Measurements from ENCODE around the gene BMPR1B. TPM values are rescaled to one million over a fixed set of nuclear protein-coding genes. Genes with fewer than 3 reads are reported as not detected.

The BMPR1B gene
- total and polyA plus RNA-seq, 9 of the 15 experiments (the other 6 are each of a cell fraction or from before 2014, with no cell fraction given) = 0.01 TPM; not detected in 8

DNA sequence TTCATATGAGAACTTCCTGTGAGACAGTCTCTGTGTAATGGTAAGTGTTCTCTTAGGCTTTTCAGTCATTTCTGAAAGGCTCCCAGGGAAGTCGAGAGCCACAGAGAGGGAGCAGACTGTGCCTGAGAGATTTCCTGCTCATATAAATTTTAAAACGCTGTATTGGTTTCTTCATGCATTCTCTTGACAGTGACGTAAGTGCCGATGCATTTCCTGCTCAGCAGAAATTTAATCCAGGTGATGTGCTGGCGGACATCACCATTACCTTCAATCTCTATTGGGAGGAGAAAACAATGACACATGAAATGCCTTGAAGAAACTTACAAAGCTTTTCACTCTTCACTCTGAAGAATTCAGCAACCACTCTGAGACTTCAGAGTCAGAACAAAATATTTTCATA, 383.6 kb downstream of the BMPR1B start:
- FAIRE-seq (no peak), DNase-seq (ENCODE audit: extremely low read depth in 1 of 4, low spot score in 3 of 4) (no peak), ATAC-seq (no peak)
- POLR2A ChIA-PET = no interaction called here
- Histone ChIP-seq H3K4me3 (no peak overlapping the region), H3K9ac (ENCODE audit: insufficient read depth in 1 of 2, low read depth in 2 of 2, low read length in 2 of 2) (no peak overlapping the region), H3K27ac (ENCODE audit: extremely low read depth, low read depth, low read length) (no peak overlapping the region), H3K4me2 (ENCODE audit: insufficient read depth, low read length) (no peak overlapping the region), H3K79me2 (ENCODE audit: control insufficient read depth, insufficient read depth, low read length) (no peaks in the 10 kb centered on the region), H3K36me3 (ENCODE audit: control insufficient read depth, insufficient read depth, low read length) (no peaks in the 10 kb centered on the region), H3K27me3 (ENCODE audit: control insufficient read depth in 2 of 2, insufficient read depth in 2 of 2, low read length in 2 of 2) (no peaks in the 10 kb centered on the region; a peak in 1 of 5 replicates), H3K9me1 (ENCODE audit: control insufficient read depth, insufficient read depth, low read length) (no peaks in the 10 kb centered on the region), H4K20me1 (replicated peaks; ENCODE audit: control insufficient read depth, insufficient read depth, low read length) (no peaks in the 10 kb centered on the region), H2AFZ (ENCODE audit: low read depth, low read length) (no peak overlapping the region), H3K4me1 (replicated peaks in 1 of 2; ENCODE audit: control insufficient read depth in 2 of 2, insufficient read depth in 2 of 2, low read length in 2 of 2) (no peaks in the 10 kb centered on the region; a peak in 1 of 5 replicates), H3K9me3 (replicated peaks; ENCODE audit: control insufficient read depth, insufficient read depth, low read depth, low read length) (no peaks in the 10 kb centered on the region)
- WGBS (ENCODE audit: insufficient coverage, low coverage, missing lambda C conversion rate) = 0% methylated on average over 5 of the region's 5 CpGs
- TF ChIP-seq WHSC1 (IDR thresholded peaks at IDR 0.05; ENCODE audit: low read length) (no peak), ATF7 (IDR thresholded peaks at IDR 0.05) (no peak), KAT7 (CRISPR knock-in tag; IDR thresholded peaks at IDR 0.05; ENCODE audit: borderline replicate concordance) (no peak), XRCC5 (IDR thresholded peaks at IDR 0.05; ENCODE audit: low read depth, low read length) (no peak), MCM3 (IDR thresholded peaks at IDR 0.05) (no peak), U2AF2 (optimal IDR thresholded peaks at IDR 0.05; ENCODE audit: low read depth, low read length) (no peak), ZNF140 (CRISPR knock-in tag; IDR thresholded peaks at IDR 0.05) (no peak), MAFG (tag; conservative IDR thresholded peaks at IDR 0.05) (no peak), NFYB (IDR thresholded peaks at IDR 0.05; ENCODE audit: extremely low read depth, insufficient read length) (no peak), FOXK1 (CRISPR knock-in tag; IDR thresholded peaks at IDR 0.05; ENCODE audit: borderline replicate concordance) (no peak), SMARCB1 (IDR thresholded peaks at IDR 0.05; ENCODE audit: insufficient read length, low read depth) (no peak), DPF2 (IDR thresholded peaks at IDR 0.05) (no peak)
- TF ChIP-seq, protein P1, sequence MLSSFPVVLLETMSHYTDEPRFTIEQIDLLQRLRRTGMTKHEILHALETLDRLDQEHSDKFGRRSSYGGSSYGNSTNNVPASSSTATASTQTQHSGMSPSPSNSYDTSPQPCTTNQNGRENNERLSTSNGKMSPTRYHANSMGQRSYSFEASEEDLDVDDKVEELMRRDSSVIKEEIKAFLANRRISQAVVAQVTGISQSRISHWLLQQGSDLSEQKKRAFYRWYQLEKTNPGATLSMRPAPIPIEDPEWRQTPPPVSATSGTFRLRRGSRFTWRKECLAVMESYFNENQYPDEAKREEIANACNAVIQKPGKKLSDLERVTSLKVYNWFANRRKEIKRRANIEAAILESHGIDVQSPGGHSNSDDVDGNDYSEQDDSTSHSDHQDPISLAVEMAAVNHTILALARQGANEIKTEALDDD (IDR thresholded peaks at IDR 0.05) = no peak
- TF ChIP-seq, protein P2, sequence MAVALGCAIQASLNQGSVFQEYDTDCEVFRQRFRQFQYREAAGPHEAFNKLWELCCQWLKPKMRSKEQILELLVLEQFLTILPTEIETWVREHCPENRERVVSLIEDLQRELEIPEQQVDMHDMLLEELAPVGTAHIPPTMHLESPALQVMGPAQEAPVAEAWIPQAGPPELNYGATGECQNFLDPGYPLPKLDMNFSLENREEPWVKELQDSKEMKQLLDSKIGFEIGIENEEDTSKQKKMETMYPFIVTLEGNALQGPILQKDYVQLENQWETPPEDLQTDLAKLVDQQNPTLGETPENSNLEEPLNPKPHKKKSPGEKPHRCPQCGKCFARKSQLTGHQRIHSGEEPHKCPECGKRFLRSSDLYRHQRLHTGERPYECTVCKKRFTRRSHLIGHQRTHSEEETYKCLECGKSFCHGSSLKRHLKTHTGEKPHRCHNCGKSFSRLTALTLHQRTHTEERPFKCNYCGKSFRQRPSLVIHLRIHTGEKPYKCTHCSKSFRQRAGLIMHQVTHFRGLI (CRISPR knock-in tag; IDR thresholded peaks at IDR 0.05) = no peak
- TF ChIP-seq, protein P3, sequence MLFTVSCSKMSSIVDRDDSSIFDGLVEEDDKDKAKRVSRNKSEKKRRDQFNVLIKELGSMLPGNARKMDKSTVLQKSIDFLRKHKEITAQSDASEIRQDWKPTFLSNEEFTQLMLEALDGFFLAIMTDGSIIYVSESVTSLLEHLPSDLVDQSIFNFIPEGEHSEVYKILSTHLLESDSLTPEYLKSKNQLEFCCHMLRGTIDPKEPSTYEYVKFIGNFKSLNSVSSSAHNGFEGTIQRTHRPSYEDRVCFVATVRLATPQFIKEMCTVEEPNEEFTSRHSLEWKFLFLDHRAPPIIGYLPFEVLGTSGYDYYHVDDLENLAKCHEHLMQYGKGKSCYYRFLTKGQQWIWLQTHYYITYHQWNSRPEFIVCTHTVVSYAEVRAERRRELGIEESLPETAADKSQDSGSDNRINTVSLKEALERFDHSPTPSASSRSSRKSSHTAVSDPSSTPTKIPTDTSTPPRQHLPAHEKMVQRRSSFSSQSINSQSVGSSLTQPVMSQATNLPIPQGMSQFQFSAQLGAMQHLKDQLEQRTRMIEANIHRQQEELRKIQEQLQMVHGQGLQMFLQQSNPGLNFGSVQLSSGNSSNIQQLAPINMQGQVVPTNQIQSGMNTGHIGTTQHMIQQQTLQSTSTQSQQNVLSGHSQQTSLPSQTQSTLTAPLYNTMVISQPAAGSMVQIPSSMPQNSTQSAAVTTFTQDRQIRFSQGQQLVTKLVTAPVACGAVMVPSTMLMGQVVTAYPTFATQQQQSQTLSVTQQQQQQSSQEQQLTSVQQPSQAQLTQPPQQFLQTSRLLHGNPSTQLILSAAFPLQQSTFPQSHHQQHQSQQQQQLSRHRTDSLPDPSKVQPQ (CRISPR knock-in tag; IDR thresholded peaks at IDR 0.05; ENCODE audit: borderline replicate concordance) = no peak
- TF ChIP-seq, protein P4, sequence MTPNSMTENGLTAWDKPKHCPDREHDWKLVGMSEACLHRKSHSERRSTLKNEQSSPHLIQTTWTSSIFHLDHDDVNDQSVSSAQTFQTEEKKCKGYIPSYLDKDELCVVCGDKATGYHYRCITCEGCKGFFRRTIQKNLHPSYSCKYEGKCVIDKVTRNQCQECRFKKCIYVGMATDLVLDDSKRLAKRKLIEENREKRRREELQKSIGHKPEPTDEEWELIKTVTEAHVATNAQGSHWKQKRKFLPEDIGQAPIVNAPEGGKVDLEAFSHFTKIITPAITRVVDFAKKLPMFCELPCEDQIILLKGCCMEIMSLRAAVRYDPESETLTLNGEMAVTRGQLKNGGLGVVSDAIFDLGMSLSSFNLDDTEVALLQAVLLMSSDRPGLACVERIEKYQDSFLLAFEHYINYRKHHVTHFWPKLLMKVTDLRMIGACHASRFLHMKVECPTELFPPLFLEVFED (CRISPR knock-in tag; conservative IDR thresholded peaks at IDR 0.05) = no peak
- no TSS peak for BruUV-seq (replicated peaks)
- CTCF ChIA-PET (ENCODE audit: low intra/inter-chr PET ratio) = no interaction called here
- in situ Hi-C loops (cut with MboI) = no loop called here
- intact Hi-C loops (cut with micrococcal nuclease) = no loop called here
